Suprapubic skin (tissue), 4 donors: Measurements from ENCODE around the gene TEX261. TPM values are rescaled to one million over a fixed set of nuclear protein-coding genes. Genes with fewer than 3 reads are reported as not detected.
"Not testable (repeated sequence)": the region's sequence is repeated elsewhere in the genome, so short reads cannot be mapped to it uniquely, and the experiment has no call there.

Source experiments
- DNase-seq, 2 donors: peaks; one replicate each; pipeline ENCODE4 v3.0.0-alpha.2; 2019; ENCODE audit warnings: low spot score in 2 of 2
- H3K27ac ChIP-seq: fragments of 200-600 bp; sonication (generic); one replicate; pipeline ENCODE4 v1.5.1; 2019
- H3K27me3 ChIP-seq: fragments of 200-600 bp; sonication (generic); one replicate; pipeline ENCODE4 v1.5.1; 2019
- H3K36me3 ChIP-seq: fragments of 200-600 bp; sonication (generic); one replicate; pipeline ENCODE4 v1.5.1; 2019
- H3K4me1 ChIP-seq: fragments of 200-600 bp; sonication (generic); one replicate; pipeline ENCODE4 v1.5.1; 2019
- H3K4me3 ChIP-seq: fragments of 200-600 bp; sonication (generic); one replicate; pipeline ENCODE4 v1.5.1; 2019; ENCODE audit warnings: mild to moderate bottlenecking
- H3K9me3 ChIP-seq: fragments of 200-600 bp; sonication (generic); one replicate; pipeline ENCODE4 v1.5.1; 2019
- EP300 ChIP-seq: sonication (generic); formaldehyde crosslinking; IDR thresholded peaks from one replicate; pipeline ENCODE4 v1.6.1; 2017; ENCODE audit warnings: antibody characterized with exemption
- POLR2A ChIP-seq, 2 donors: fragments of 450-650 bp; IDR thresholded peaks; one replicate each; pipeline ENCODE4 v1.6.1; 2017; ENCODE audit warnings: antibody characterized with exemption in 2 of 2, mild to moderate bottlenecking in 2 of 2, moderate library complexity in 2 of 2
- POLR2AphosphoS5 ChIP-seq, 3 donors: sonication (generic); formaldehyde crosslinking; IDR thresholded peaks; one replicate each; pipeline ENCODE4 v1.6.1; 2017; ENCODE audit warnings: antibody characterized with exemption in 3 of 3
- WGBS: methylation state at CpG from one replicate; pipeline ENCODE4 v1.1.5; 2018; 5-methylcytosine and 5-hydroxymethylcytosine counted together
- total RNA-seq, 4 donors: library from RNA; depleted of rRNA; stranded (reverse); fragments of >200 nt; gene quantifications; one replicate each; pipeline ENCODE4 v1.1.0, GENCODE V29; 2016
- TF ChIP-seq, protein P1 (sequence below), 2 donors: fragments of 200-600 bp in 1 of 2; fragments of 450-650 bp in 1 of 2; sonication (generic) in 1 of 2; IDR thresholded peaks; one replicate each; pipeline ENCODE4 v1.5.1; 2016 to 2019; ENCODE audit warnings: antibody characterized with exemption in 2 of 2, mild to moderate bottlenecking in 1 of 2, moderate library complexity in 1 of 2

TEX261 gene
- total RNA-seq, result 10 to 100 TPM; 19.7 to 31.0 (median 26.8) TPM

DNA sequence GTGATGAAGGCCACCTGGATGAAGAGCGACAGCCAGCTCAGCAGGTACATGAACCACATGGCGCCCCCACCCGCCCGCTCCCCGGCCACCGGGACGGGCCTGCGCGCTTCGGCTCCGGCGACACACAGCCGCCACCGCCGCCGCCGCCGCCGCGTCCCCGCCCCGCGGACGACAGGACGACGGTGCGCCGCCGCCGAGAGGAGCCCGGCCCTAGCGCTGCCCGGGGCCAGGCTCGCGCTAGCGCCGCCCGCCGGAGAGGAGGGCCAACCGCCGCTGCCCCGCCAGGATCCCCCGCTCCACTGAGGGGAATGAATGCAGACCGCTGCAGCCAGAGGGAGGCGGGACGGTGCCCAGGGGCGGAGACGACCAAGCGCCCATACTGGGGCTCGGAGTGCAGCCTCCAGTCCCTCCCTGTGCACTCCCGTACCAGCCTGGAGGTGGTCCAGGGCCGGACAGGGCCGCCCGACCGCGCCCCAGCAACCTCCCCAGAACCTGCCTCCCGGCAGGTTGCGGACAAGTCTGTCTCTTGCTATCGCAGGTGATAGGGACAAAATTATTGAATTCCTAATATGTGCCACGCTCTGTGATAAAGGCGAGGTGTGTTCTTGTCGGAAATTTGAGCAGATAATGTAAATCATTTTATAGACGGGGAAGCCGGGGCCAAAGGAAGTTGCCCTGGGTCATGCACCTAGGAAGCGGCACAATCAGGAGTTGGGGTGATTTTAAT, at the start of gene TEX261:
TEX261 (minus strand) TSS at position 175 of the 727 bp plus-strand sequence; CDS start at position 59, 116 bp downstream.
- TF ChIP-seq EP300 (no peak), POLR2A (IDR thresholded peaks at IDR 0.05) (peak in 1 of 2 donors; percentile 53), POLR2AphosphoS5 (IDR thresholded peaks at IDR 0.05) (no peak)
- TF ChIP-seq, protein P1, sequence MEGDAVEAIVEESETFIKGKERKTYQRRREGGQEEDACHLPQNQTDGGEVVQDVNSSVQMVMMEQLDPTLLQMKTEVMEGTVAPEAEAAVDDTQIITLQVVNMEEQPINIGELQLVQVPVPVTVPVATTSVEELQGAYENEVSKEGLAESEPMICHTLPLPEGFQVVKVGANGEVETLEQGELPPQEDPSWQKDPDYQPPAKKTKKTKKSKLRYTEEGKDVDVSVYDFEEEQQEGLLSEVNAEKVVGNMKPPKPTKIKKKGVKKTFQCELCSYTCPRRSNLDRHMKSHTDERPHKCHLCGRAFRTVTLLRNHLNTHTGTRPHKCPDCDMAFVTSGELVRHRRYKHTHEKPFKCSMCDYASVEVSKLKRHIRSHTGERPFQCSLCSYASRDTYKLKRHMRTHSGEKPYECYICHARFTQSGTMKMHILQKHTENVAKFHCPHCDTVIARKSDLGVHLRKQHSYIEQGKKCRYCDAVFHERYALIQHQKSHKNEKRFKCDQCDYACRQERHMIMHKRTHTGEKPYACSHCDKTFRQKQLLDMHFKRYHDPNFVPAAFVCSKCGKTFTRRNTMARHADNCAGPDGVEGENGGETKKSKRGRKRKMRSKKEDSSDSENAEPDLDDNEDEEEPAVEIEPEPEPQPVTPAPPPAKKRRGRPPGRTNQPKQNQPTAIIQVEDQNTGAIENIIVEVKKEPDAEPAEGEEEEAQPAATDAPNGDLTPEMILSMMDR (IDR thresholded peaks at IDR 0.05), result peak; percentile 22 to 82
- Histone ChIP-seq H3K27ac (peak within 1 kb of the TSS; percentile 81), H3K27me3 (no peaks in the 10 kb centered on the region), H3K4me3 (peak within 1 kb of the TSS; percentile 92), H3K9me3 (no peaks in the 10 kb centered on the region), H3K36me3 (peaks cover 21% of the 10 kb centered on the region), H3K4me1 (peaks cover 33% of the 10 kb centered on the region)
- WGBS, result 0% methylated on average over 10 of the region's 65 CpGs
- DNase-seq, result peak; percentile 93 to 94

GRCh38 chr2:71043531-71044407, 49.1 kb upstream of the TEX261 start:
- peaks cover 21% of the 10 kb centered on the region for H3K27me3 ChIP-seq
- TF ChIP-seq, protein P1 (IDR thresholded peaks at IDR 0.05), result no peak
- TF ChIP-seq POLR2A (IDR thresholded peaks at IDR 0.05) (no peak), POLR2AphosphoS5 (IDR thresholded peaks at IDR 0.05) (no peak), EP300 (no peak)
- H3K4me1 ChIP-seq, result no peaks in the 10 kb centered on the region
- no peaks in the 10 kb centered on the region for H3K9me3 ChIP-seq
- no peaks in the 10 kb centered on the region for H3K36me3 ChIP-seq
- no peak for DNase-seq
- WGBS, result 83% methylated on average over 15 of the region's 36 CpGs
- H3K27ac ChIP-seq, result no peak overlapping the region
- H3K4me3 ChIP-seq, result no peak overlapping the region

- H3K36me3 ChIP-seq, result no peaks in the 10 kb centered on the region
- H3K4me3 ChIP-seq, result no peak overlapping the region
- no peak overlapping the region for H3K27ac ChIP-seq
- H3K4me1 ChIP-seq, result no peaks in the 10 kb centered on the region
- no peaks in the 10 kb centered on the region for H3K9me3 ChIP-seq
- 73% methylated on average over 4 of the region's 4 CpGs for WGBS
- TF ChIP-seq, protein P1 (IDR thresholded peaks at IDR 0.05), result no peak
- TF ChIP-seq POLR2A (IDR thresholded peaks at IDR 0.05), result no peak
- no peak for TF ChIP-seq EP300
- no peak for TF ChIP-seq POLR2AphosphoS5 (IDR thresholded peaks at IDR 0.05)
- DNase-seq, result no peak
- H3K27me3 ChIP-seq, result peaks cover 21% of the 10 kb centered on the region
These were observed 47.6 kb upstream of the TEX261 start for GRCh38 chr2:71042287-71042686.

- not testable (repeated sequence) for H3K4me3 ChIP-seq, H3K27ac ChIP-seq, H3K9me3 ChIP-seq, DNase-seq, H3K4me1 ChIP-seq, H3K27me3 ChIP-seq, H3K36me3 ChIP-seq
- 82% methylated on average over 8 of the region's 8 CpGs for WGBS
These were observed 41.6 kb upstream of the TEX261 start for GRCh38 chr2:71036296-71036695.

DNA sequence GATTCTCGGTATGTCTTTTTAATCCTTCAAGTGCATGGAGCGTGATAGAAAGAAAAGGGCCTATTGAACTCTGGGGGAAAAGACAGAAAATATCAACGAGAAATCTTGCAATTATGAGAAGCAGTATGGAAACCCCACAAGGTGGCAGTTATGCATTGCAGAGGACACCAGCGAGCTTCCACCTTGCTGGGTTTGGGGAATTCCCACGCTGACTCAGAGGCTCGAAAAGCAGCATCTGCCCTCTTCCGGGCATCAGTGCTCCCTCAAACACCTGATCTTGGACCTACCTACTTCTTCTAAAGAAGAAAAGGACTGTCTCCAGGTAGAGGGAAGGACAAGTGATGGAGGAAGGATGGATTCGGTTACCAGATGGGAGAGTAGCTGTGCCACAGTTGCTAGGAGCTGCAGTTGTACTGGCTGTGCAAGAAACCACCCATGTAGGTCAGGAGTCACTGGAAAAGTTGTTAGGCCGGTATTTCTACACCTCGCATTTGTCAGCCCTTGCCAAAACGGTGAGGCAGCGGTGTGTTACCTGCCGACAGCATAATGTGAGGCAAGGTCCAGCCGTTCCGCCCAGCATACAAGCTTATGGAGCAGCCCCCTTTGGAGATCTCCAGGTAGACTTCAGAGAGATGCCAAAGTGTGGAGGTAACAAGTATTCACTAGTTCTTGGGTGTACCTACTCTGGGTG, 29.0 kb upstream of the TEX261 start:
- not testable (repeated sequence) for H3K36me3 ChIP-seq, H3K9me3 ChIP-seq, H3K27ac ChIP-seq, DNase-seq, H3K27me3 ChIP-seq, H3K4me3 ChIP-seq, H3K4me1 ChIP-seq
- WGBS, result 45% methylated on average over 15 of the region's 15 CpGs
- TF ChIP-seq, protein P1 (IDR thresholded peaks at IDR 0.05), result peak in 1 of 2 donors; percentile 14

GRCh38 chr2:71021394-71021793, 26.7 kb upstream of the TEX261 start:
- not testable (repeated sequence) for H3K9me3 ChIP-seq, H3K36me3 ChIP-seq, H3K27ac ChIP-seq, H3K4me3 ChIP-seq, H3K4me1 ChIP-seq, H3K27me3 ChIP-seq, DNase-seq
- WGBS, result 84% methylated on average over 13 of the region's 14 CpGs

- H3K27me3 ChIP-seq, DNase-seq, H3K36me3 ChIP-seq, H3K9me3 ChIP-seq, H3K27ac ChIP-seq, H3K4me3 ChIP-seq, H3K4me1 ChIP-seq: not testable (repeated sequence)
- 95% methylated on average over 6 of the region's 6 CpGs for WGBS
These were observed 25.3 kb upstream of the TEX261 start for GRCh38 chr2:71019989-71020388.
